Left hindlimb (tissue), 1 donor: ENCODE data around the gene PIPOX.

ENCODE experiments used
- DNase-seq: peaks from one replicate; pipeline ENCODE4 v3.0.0-alpha.2; 2018

PIPOX gene

DNA sequence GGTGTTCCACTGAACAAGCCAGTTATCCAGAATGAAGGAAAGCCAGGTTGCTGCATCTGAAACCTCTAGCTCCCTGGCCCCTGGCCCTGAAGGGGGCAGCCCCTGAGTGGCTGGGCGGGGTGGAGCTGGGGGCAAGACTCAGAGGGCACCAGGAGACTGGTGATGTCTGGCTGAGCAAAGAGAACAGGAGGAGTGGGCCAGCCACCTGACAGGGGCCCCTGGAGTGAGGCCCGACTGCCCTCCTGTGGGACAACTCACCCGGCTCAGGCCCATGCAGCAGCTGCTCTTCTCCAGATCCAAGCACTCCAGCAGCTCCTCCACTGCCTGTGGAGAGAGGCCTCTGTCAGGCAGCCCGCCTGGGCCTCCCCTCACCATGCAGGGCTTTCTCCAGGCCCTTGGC is 60.4 kb downstream of the PIPOX start:
- DNase-seq = no peak
